HG03103 (cell line): ENCODE data around the gene CRHR1.
"Not testable (repeated sequence)": the region's sequence is repeated elsewhere in the genome, so short reads cannot be mapped to it uniquely, and the experiment has no call there.

Experiments
- ATAC-seq: cut with Tn5 transposase; IDR thresholded peaks from one replicate; pipeline ENCODE4 v1.9.1; 2021; ENCODE audit warnings: low read depth; ENCODE audit not compliant: unreplicated experiment

CRHR1 gene

DNA sequence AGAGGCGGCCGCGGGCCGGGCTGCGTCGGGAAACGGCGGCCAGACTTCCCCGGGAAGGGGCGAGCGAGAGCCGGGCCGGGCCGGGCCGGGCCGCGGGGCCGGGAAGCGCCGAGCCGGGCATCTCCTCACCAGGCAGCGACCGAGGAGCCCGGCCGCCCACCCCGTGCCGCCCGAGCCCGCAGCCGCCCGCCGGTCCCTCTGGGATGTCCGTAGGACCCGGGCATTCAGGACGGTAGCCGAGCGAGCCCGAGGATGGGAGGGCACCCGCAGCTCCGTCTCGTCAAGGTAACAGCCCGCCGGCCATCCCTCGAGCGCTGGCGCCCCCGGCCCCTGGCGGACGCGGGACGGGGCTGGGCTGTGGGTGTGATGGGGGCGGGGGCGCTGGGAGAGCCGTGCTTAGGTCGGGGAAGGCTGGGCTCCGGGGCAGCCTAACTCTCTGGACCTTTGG, at the start of gene CRHR1:
CRHR1 (plus strand) TSS at position 28 of the 448 bp plus-strand sequence; CDS start at position 253, 225 bp downstream.
- ATAC-seq: no peak

DNA sequence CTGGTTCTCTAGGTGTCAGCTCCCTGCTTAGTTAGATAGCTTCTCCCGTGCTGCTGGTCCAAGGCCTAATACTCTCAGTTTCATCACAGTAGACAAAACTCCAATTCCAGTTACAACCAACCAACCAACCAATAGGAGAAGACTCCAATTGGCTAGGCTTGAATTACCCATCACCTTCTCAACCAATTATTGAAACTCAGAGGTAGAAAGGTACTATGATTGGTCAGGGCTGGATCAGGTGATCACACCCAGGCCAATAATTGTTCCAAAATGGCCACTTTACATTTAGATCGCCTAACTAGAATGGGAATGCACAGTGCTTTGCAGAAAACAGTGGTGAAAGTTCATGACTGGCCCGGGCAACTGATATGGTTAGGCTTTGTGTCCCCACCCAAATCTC, 49.5 kb upstream of the CRHR1 start:
- no peak for ATAC-seq

DNA sequence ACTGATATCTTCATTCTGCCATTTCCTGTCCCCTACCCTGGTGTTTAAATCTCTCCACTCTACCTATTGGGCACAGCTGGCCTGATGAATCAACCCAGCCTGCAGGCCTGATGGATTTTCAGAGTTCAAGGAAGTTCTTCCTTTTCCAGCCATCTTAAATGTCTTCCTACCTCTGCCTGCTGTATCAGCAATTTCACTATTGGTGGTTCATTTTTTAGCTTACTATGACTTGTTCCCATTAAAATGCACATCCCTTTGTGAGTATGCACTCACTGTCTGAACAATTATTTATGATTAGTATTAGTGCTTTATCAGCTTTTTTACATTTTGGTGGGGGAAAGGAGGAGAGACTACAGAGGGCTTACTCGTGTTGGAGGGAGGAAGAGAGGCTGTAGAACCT, 48.6 kb upstream of the CRHR1 start:
- no peak for ATAC-seq

DNA sequence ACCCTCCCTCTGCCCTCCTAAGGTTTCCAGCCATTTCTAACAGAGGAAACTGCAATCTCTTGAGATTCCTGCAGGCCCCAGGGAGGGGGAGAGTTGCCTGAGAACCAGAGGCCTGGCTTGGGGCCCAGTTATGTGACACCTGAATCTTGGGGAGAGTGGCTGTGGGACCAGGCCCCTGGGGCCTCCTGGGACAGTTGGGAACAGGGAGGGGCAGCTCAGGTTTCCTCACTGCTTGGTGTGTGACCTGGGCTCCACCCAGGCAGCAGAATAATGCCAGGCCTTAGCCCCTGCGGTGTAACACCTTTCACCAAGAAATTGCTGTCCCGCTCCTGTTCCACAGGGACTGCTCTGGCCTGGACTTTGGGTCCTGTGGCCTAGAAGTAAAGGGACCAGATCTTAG, 44.3 kb upstream of the CRHR1 start:
- ATAC-seq: no peak

DNA sequence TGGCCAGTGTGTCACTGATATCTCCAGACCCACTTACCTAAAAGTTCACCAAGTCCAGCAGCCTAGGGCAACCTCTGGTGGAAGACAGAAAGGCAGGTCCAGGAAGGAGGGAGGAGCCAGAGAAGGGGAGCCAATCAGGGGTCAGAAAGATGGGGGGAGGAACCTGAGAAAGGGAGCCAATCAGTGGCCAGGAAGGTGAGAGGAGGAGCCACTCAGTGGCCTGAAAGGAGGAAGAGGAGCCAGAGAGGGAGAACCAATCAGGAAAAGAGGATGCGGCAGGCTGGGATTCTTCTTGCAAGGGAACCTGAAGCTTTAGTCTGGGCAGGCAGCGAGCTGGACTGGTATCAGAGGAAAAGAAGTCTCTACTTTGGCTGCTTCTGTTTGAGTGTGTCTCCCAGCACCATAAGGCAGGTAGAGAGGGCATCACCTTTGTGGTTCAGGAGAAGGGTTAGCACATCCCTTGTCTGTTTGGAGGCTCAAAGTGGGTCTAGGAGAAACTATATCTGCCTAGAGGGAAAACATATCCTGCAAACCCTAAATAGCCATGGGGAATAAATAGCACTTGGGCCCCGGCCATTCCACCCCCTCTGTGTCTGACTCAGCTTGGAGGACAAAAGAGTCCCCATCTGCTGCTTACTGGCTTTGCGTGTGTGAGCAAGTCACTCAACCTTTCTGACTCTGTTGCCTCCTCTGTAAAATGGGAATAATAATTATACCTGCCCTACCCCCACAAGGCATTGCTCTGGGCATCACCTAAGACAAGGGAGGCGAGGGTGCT, 43.4 kb upstream of the CRHR1 start:
- no peak for ATAC-seq

DNA sequence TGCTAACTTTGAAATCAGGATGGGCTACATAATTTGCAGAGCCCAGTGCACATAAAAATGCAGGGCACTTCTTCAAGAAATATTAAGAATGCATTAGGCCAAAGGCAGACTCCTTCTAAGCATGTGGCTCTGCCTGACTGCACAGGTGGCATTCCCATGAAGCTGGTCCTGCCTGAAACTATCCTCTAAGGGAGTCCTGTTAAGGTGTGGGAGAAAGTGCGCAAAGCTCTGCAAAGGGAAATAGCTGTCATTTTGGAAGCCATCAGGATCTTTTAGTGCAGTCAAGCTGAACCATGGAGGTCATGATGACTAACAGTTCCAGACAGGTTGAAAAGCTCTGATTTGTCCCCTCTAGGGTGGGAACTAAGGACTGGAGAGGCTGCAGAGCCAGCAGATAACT, 41.9 kb upstream of the CRHR1 start:
- ATAC-seq: no peak

DNA sequence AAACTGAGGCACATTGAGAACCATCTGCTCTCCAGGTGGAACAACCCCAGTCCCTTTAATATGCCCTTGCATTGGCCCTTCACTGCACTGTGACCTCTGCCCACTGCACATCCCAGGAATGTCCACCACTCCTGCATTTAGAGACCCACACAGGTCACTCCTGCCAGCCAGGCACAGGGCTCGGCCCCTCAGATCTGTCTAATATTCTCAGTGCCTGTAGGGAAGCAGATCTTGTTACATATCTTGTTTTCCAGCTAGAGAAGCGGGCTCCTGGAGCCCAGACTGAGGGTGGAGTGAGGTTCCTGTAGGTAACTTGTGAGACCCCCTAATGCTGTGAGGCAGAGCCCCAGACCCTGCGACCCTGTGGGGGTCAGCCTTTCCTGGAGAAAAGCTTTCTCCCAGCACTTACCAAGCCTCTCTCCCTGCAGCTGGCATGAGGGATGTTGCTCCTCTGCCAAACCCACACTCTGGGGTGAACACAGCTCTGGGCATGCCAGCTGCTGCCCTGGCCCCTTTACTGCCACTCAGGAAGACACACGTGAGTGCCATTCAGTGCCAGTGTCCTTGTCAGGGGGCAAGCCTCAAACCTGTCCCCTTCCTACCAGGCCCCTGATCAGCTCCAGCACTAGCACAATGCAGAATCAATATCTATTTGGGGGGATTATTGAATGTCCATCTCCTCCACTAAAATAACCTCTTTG, 40.3 kb upstream of the CRHR1 start:
- ATAC-seq: no peak

DNA sequence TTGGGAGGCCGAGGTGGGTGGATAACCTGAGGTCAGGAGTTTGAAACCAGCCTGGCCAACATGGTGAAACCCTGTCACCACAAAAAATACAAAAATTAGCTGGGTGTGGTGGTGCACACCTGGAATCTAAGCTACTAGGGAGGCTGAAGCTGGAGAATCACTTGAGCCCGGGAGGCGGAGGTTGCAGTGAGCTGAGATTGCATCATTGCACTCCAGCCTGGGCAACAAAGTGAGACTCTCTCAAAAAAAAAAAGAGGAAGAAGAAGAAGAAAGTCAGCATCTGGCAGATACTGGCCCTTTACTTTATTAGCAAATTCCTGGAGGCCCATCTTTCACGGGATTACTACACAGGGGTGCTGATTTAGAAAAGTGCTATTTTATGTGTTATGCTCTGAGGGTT, 39.3 kb upstream of the CRHR1 start:
- not testable (repeated sequence) for ATAC-seq

DNA sequence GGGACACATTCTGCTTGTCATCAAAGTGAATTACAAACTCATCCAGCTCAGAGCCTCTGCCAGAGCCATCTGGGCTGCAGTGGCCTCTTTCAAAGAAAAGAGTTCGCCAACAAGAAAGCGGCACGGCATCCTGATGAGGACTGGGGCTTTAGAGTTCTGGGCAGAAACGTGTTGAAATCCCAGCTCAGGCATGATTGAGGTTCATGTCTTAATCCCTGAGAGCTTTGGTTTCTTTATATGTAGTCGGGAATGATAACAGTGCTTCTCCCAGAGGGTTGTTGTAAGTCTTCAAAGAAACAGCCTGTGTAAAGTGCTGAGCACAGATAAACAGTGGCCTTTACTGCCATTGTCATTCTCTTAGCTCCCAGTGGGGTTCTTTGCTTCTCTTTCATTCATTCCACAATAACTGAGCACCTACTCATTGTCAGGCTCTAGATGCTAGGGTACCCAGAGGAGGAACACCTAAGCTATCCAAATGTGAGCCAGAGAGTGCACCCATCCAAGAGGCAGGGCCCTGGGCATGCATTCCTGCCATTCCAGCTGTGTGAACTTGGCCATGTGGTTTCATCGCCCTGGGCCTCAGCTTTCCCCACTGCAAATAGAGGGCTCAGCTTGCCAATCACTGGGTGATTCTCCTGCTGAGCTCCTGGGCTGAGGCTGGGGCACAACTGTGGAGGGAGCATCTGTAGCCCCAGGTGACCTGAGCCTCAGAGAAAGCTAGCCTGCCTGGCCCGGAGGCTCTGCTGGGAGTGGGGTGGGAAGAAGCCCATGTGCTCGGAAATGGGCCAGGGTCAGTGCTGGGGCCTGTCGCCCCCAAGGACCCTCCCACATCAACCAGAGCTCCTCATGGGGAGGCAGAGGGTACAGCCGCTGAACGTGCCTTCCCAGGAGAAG, 38.3 kb upstream of the CRHR1 start:
- no peak for ATAC-seq

DNA sequence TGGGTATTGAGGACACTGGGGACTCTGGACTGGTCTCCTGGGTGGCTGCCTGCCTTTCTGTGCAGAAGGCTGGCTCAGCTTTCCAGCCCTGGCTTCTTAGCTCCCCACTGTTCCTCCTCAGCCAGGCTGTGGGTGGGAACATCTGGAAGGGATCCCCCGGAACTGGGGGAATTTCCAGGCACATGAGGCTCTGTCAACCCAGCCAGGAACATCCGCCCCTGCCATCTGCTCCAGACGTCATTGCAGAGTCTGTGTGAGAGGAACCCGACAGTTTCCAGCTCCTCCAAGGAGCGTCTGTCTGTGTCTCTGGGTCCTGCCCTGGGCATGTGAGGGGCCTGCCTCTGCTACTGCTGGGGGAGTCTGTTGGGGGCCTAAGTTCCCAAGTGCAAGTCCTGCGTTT, 36.2 kb upstream of the CRHR1 start:
- ATAC-seq: no peak

DNA sequence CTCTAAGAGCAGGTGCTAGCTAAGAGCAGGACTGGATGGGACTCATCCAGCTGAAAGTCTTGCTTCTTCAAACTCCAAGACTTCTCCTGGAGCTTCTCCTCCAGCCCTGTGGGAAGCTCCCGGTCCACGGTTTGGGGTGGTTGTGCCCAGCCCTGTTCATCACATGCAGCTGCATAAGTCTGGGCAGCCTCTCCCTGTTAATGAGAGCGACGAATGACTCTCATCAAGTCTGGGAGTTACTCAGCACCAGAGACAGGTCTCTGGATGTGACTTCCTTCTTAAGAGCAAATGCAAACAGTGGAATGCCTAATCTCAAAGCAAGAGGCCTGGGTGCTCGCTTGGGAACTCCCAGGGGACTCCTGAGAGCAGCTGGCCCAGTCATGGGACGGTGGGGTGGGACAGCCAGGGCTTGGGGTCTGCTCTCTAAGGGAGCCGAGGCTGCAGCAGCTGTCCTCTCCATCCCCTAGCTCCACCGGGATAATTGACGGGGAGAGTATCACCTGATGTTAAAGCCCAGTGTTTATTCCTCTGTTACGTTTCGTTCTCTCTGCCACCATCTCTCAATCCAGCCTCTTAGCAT, 35.3 kb upstream of the CRHR1 start:
- ATAC-seq: no peak

DNA sequence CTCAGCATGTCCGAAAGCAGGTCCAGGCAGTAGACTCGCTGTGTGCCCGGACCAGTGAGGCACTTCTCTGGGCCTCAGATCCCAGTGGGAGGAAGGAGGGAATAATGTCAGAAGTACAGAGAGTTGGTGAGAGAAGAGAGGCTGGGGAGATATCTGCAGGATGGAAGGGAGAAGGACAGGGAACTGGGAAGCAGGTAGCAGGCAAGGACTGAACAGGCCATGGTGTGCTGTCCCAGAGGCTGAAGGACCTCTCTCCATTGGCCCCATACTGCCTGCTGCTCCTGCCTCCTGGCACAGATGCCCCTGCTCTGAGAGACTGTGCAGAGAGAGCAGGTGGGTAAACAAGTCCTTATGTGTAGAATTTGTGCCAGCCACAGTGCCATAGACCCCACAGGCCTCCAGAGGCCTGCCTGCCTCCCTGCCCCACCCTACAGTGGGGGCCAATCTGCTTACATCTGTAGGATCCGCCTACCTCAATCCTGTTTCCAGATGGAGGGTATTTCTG, 34.2 kb upstream of the CRHR1 start:
- ATAC-seq: no peak

DNA sequence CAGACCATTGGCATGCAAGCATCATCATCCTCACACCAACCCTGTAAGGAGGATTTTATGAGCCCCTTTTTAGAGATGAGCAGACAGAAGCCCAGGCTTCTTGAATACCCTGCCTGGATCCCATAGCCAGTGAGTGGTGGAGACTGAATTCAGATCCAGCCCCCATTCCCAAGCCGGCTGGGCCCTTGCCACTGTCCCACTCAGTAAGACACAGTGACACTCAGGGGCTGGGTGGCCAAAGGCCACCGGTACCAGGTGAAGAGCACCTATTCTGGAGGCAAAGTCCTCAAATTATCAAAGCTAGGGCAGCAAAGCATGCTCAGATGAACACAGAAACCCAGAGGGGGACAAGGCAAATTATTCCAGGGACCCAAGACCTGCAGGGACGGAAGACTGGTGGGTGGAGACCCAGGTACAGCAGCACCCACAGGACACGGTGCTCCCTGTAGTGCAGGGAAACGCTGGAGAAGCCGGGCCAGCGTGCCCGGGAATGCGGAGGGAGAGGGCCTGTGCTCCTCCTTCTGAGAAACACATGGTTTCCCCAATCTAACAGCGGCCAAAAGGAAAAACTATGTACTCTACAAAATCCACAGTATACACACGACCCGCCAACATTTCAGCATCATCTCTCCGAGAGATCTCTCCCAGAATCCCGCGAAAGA, 33.2 kb upstream of the CRHR1 start:
- no peak for ATAC-seq

DNA sequence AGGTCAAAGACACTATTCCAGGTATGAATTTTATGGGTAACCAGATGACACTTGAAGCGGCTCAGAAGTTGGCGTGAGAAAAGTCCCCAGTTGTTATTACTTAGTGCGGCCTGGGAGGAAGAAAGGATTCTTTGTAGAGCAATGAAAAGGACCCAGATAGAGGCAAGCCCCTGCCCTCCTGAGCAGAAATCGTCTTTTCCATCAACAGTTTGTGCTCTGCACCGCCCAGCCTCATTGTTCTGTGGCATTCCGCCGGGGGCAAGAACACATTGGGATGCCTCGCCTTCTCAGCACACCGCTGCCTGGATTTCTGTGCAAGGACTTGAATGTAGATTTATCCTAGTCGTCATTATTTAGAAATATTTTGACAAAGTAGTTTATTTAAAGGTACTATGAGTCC, 32.7 kb upstream of the CRHR1 start:
- ATAC-seq: no peak

DNA sequence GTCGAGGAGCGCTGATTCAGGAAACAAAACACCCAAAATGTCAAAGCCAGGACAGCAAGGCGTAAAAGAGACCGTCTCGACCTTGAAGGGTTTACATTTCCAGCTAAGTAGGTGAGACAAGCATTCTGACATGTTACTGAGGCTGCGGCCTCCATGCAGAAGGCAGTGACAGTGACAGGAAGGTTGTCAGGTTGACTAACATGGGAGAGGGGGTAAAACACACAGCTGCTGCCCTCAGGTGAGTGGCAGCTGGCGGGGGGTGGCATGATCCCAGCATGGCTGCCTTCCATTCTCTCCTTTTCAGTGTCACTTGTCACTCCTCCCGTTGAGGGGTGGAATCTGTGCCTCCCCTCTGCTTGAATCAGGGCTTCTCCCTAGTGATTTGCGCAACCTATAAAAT, 31.9 kb upstream of the CRHR1 start:
- ATAC-seq: no peak

DNA sequence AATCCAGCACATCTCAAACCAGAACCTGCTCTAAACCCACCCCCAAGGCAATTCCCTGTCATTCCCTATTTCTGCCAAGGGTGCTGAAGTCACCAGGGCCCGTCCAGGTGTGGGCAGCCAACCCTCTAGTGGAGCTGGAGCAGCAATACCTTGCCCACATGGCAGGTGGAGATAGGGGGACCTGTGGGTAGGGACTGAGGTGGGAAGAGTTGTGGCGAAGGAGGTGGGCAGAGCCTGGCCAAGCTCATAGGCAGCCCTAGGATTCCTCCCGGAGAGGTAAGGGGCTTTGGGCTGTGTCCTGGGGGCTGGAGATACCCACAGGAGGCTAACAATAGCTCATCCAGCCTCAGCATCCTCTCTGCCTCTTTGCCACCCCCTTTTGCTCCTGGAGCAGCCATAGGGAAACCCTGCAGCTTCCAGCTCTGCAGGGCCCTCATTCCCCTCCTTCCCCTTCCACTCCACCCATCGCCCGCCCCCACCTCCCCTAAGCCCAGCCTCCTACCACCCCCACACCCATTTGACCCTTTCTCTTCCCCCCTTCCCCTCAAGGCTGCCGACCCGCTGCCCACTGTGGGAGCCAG, 30.4 kb upstream of the CRHR1 start:
- ATAC-seq: no peak

DNA sequence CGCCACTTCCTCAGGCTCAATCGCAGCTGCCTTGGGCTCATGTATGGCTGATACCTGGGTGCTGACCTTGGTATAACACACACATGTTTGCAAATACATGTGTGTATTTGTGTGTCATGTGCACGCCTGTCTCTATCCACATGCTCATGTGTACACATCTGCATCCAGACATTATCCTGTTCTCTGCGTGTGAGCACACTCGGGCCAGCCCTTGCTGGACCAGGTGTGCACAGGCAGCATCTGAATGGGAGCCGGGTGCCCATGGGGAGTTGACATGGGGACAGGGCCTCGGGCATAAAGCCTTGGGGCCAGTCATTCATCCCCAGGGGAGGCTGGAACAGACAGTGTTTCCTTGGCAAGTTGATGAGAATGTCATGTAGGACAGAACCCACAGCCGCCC, 29.1 kb upstream of the CRHR1 start:
- ATAC-seq: no peak

DNA sequence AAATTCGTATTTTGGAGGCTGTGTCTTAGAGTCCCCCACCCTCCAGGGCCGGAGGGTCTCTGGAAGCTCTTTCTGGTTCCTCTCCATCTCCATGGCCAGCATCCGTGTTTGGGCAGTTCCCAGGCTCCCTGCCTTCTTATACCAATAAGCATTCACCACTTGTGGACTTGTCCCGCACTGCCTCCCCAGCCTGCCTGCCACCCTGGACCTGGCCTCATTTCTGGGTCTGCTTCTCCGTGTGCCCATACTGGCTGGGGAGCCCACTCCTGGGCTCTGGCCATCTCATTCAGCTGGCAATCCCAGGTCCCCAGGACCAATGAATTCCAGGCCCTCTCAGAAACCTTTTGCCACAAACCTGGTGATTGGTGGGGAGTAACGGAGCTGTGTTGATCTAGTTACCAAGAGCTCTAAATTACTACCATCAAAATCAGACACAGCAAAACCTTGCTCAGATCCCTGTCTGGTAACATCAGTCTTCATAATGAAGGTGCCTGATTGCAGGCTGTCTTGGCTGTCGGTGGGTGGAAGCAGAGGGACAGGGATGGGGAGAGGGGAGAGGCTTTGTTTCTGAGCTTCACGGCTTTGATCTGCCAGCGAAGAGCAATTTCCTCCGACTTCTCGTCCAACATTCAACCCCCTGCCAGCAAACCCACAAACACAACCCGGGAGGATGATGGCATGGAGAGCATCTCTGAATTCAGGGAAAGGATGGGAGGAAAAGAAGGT, 27.7 kb upstream of the CRHR1 start:
- no peak for ATAC-seq
